HUES48 (cell line): ENCODE results near the gene SLC27A4.

ENCODE experiments used
- H3K27ac ChIP-seq: one replicate; pipeline ENCODE4 v1.7.0; 2013; ENCODE audit warnings: low read depth, low read length, inconsistent platforms
- H3K27me3 ChIP-seq: 2 replicates; pipeline ENCODE4 v1.6.1; 2013; ENCODE audit warnings: mild to moderate bottlenecking, low read length; ENCODE audit not compliant: control insufficient read depth, insufficient read depth
- H3K36me3 ChIP-seq: 2 replicates; pipeline ENCODE4 v1.6.1; 2013; ENCODE audit warnings: low read length; ENCODE audit not compliant: control insufficient read depth, insufficient read depth
- H3K4me1 ChIP-seq: 2 replicates; pipeline ENCODE4 v1.6.1; 2013; ENCODE audit warnings: mild to moderate bottlenecking, low read length; ENCODE audit not compliant: control insufficient read depth, insufficient read depth
- H3K4me3 ChIP-seq: 2 replicates; pipeline ENCODE4 v1.5.1; 2013; ENCODE audit warnings: mild to moderate bottlenecking, low read depth, low read length
- H3K9ac ChIP-seq: 2 replicates; pipeline ENCODE4 v1.6.1; 2013; ENCODE audit warnings: mild to moderate bottlenecking, low read depth, low read length, moderate library complexity
- H3K9me3 ChIP-seq: 2 replicates; pipeline ENCODE4 v1.6.1; 2013; ENCODE audit warnings: low read length; ENCODE audit not compliant: control insufficient read depth, insufficient read depth

The SLC27A4 gene

DNA sequence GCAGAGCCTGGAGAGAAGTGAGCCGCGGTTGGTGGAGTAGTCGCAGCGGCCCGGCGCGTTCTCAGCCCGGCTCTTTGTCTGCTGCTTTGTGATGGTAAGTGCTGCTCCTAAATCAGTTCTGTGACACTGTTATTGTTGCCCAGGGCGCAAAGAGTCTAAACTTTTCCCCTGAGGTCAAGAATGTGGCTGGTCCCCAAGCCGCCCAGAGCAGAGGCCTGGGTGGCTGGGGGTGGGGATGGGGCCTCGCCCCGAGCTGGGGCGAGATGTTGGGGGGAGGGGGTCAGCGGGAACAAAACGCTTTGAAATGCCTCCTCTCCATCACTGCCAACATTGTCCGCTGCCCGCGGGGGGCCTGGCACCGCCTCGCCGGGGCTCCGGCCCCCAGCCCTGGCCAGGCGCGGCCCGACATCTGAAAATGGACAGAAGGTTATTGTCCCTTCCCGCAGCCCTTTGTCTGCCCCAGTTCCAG is 68.7 kb downstream of the SLC27A4 start:
- Histone ChIP-seq H3K9me3 (no peaks in the 10 kb centered on the region), H3K27me3 (peaks cover 86% of the 10 kb centered on the region), H3K27ac (peak overlapping the region; percentile 12), H3K9ac (no peak overlapping the region), H3K36me3 (no peaks in the 10 kb centered on the region), H3K4me3 (no peak overlapping the region), H3K4me1 (peaks cover 30% of the 10 kb centered on the region)

DNA sequence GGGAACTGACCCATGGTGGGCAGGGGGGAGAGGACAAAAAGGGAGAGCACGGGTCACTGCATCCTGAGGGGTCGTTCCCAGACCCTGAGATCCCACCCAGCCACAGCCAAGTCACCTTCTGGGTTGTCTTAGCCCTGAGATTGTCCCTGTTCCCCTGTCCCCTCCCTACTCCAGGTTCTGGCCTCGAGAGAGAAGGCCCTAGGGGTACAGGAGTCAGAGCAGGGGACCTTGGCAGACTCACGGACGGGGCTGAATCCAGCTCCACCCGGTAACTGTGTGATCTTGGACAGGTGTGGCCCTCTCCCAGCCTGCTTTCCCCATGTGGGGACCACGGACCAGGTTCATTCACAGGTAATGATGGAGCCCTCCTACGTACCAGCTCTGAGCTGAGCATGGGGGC is 69.1 kb downstream of the SLC27A4 start:
- Histone ChIP-seq H3K36me3 (no peaks in the 10 kb centered on the region), H3K4me1 (peaks cover 30% of the 10 kb centered on the region), H3K9me3 (no peaks in the 10 kb centered on the region), H3K27me3 (peaks cover 86% of the 10 kb centered on the region), H3K9ac (no peak overlapping the region), H3K27ac (no peak overlapping the region), H3K4me3 (no peak overlapping the region)

DNA sequence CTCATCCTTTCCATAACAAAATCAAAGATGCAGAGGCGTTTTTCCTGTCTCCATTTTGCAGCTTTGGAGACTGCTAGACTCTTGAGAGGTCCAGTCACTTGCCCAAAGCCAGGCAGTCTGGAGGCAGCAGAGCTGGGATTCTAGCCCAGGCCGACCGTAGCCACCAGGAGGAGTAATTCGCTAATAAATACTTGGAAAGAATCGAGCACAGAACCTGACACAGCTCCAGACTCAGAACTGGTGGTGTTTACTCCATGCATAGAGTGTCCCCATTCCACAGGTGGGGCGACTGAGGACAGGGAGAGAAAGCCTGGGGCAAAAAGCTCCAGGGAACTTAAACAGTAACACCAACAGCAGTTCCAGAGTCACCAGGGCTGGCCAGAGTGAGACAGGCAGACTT is 69.7 kb downstream of the SLC27A4 start:
- Histone ChIP-seq H3K9me3 (no peaks in the 10 kb centered on the region), H3K36me3 (no peaks in the 10 kb centered on the region), H3K27ac (no peak overlapping the region), H3K4me3 (no peak overlapping the region), H3K9ac (no peak overlapping the region), H3K4me1 (peaks cover 29% of the 10 kb centered on the region), H3K27me3 (peaks cover 86% of the 10 kb centered on the region)
